SJSA1 (cell line): ENCODE results near the gene LGALS3BP. TPM values are rescaled to one million over a fixed set of nuclear protein-coding genes. Genes with fewer than 3 reads are reported as not detected.
"Not testable (repeated sequence)": the region's sequence is repeated elsewhere in the genome, so short reads cannot be mapped to it uniquely, and the experiment has no call there.

ENCODE experiments used
- DNase-seq, 2 experiments: peaks; one replicate each; pipeline ENCODE4 v3.0.0-alpha.2; 2015 to 2020; ENCODE audit warnings: low spot score in 2 of 2, low read depth in 1 of 2
- H3K27ac ChIP-seq: fragments of 250-450 bp; sonication (Bioruptor Pico); 2 replicates; pipeline ENCODE4 v1.5.1; 2020; ENCODE audit warnings: mild to moderate bottlenecking, moderate library complexity
- H3K27me3 ChIP-seq: fragments of 250-450 bp; sonication (Bioruptor Pico); replicated peaks from 2 replicates; pipeline ENCODE4 v1.5.1; 2020; ENCODE audit warnings: mild to moderate bottlenecking, moderate library complexity
- H3K36me3 ChIP-seq: fragments of 250-450 bp; sonication (Bioruptor Pico); 2 replicates; pipeline ENCODE4 v1.5.1; 2020; ENCODE audit warnings: mild to moderate bottlenecking
- H3K4me1 ChIP-seq: fragments of 250-450 bp; sonication (Bioruptor Pico); replicated peaks from 2 replicates; pipeline ENCODE4 v1.6.1; 2021; ENCODE audit warnings: mild to moderate bottlenecking
- H3K4me3 ChIP-seq: fragments of 250-450 bp; sonication (Bioruptor Pico); 2 replicates; pipeline ENCODE4 v1.5.1; 2020; ENCODE audit warnings: mild to moderate bottlenecking
- H3K9me3 ChIP-seq: fragments of 250-450 bp; sonication (Bioruptor Pico); replicated peaks from 2 replicates; pipeline ENCODE4 v1.5.1; 2020; ENCODE audit warnings: mild to moderate bottlenecking
- total RNA-seq: library from RNA; depleted of rRNA; stranded (reverse); fragments of >200 nt; shearing (Covaris generic); gene quantifications from 2 replicates; pipeline ENCODE4 v1.2.3, GENCODE V29; 2014; rRNA removed

LGALS3BP gene
- 485 TPM in 2 replicates for total RNA-seq

GRCh38 chr17:78979780-78980623 is at the start of gene LGALS3BP:
Gene LGALS3BP, minus strand, starts transcription at chr17:78979923. Its CDS starts 2,732 bp downstream, at chr17:78977191.
- Histone ChIP-seq H3K27ac (peak within 1 kb of the TSS; percentile 26), H3K4me1 (peaks cover 33% of the 10 kb centered on the region), H3K27me3 (no peaks in the 10 kb centered on the region), H3K9me3 (no peaks in the 10 kb centered on the region), H3K36me3 (peaks cover 35% of the 10 kb centered on the region), H3K4me3 (peak within 1 kb of the TSS; percentile 40)
- DNase-seq = peak; percentile 91 to 96

- Histone ChIP-seq H3K9me3 (no peaks in the 10 kb centered on the region), H3K4me3 (no peak overlapping the region), H3K27ac (no peak overlapping the region), H3K36me3 (no peaks in the 10 kb centered on the region), H3K4me1 (peaks cover 66% of the 10 kb centered on the region), H3K27me3 (peaks cover 12% of the 10 kb centered on the region)
- peak in 1 of 2 experiments; percentile 47 for DNase-seq
Observed at GRCh38 chr17:79028496-79029326, 49.0 kb upstream of the LGALS3BP start.

GRCh38 chr17:79027925-79028491 is 48.3 kb upstream of the LGALS3BP start:
- peak; percentile 59 to 82 for DNase-seq
- H3K9me3 ChIP-seq = no peaks in the 10 kb centered on the region
- no peak overlapping the region for H3K4me3 ChIP-seq
- H3K27ac ChIP-seq = no peak overlapping the region
- H3K4me1 ChIP-seq = peaks cover 68% of the 10 kb centered on the region
- H3K36me3 ChIP-seq = no peaks in the 10 kb centered on the region
- H3K27me3 ChIP-seq = peaks cover 16% of the 10 kb centered on the region

DNA sequence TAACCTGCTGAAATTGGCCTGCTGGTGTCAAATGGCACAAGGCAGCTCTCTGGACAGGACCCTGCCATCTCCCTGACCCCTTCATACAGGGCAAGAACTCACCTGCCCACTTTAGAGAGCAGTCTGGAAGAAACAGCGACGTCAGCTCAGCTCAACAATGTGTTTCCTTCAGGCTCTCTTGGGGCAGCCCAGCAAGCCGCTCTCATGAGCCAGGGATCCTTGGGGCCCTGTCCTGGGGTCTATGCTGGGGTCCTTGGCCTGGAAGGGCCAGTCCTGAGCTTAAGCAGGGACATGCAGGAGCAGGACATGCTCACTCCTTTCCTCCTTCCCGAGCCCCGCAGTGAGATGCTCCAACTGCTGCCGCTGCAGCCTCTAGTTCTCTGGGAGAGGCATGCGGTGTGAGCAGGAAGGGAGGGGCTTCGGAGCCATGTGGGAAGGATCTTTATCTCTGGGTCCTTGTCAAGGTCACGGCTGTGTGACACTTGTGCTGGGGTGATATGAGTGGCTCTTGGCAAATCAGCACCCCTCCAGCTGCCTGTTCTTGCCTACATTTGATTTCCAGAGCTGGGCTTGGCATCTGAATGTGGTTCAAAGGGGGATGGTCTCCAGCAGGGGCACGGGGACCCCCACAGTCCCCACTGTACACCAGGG is 47.7 kb upstream of the LGALS3BP start:
- Histone ChIP-seq H3K4me3 (no peak overlapping the region), H3K27me3 (peaks cover 16% of the 10 kb centered on the region), H3K9me3 (no peaks in the 10 kb centered on the region), H3K36me3 (no peaks in the 10 kb centered on the region), H3K27ac (peak overlapping the region; percentile 22), H3K4me1 (peaks cover 68% of the 10 kb centered on the region)
- DNase-seq = peak in 1 of 2 experiments; percentile 62

DNA sequence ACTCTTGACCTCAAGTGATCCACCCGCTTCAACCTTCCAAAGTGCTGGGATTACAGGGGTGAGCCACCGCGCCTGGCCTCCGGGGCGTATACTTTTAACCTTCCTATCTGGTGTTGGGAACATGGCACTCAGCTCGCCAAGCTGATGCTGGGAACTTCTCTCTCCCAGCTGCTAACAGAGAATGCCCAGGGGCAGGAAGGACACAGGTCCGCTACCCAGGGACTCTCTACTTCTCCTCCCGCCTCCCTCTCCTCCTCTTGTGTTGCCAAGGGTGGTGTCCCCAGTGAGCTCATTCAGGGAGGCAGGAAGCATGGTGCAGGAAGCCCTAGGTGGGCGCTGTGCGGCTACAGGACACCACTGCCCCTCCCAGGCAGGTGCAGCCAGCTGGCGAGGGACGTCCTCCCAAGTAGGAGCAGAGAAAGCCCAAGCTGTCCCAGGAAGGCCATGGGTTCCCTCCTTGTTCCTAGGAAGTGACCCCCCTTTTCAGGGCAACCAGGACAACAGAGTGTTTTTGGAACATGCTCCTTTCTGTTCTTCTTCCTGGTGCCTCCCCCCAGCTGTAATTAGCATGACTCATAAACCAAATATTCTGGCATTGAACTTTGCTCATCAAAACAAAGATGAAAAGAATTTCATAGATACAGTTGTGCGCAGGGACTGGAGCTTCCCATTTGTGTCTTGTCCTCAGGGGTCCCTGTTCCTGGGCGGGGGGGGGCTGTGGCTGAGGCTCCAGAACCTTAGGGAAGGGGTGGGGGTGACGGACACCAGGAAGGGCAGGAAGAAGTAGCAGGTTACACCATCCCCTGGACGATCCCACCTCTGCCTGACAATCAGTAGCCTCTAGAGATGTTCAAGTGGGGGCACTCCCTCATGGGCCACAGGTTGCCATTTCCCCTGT is 46.9 kb upstream of the LGALS3BP start:
- H3K4me1 ChIP-seq = peaks cover 68% of the 10 kb centered on the region
- no peaks in the 10 kb centered on the region for H3K36me3 ChIP-seq
- H3K27me3 ChIP-seq = peaks cover 16% of the 10 kb centered on the region
- peak; percentile 79 to 93 for DNase-seq
- H3K4me3 ChIP-seq = no peak overlapping the region
- H3K27ac ChIP-seq = peak overlapping the region; percentile 51
- no peaks in the 10 kb centered on the region for H3K9me3 ChIP-seq

GRCh38 chr17:79024901-79025737 is 45.4 kb upstream of the LGALS3BP start:
- DNase-seq = no peak
- H3K9me3 ChIP-seq = no peaks in the 10 kb centered on the region
- peaks cover 16% of the 10 kb centered on the region for H3K27me3 ChIP-seq
- H3K4me3 ChIP-seq = no peak overlapping the region; the same call in 1 of the 2 replicates
- no peak overlapping the region for H3K27ac ChIP-seq
- H3K36me3 ChIP-seq = no peaks in the 10 kb centered on the region
- H3K4me1 ChIP-seq = peaks cover 61% of the 10 kb centered on the region

- no peak within 1 kb of the TSS for H3K27ac ChIP-seq
Observed at GRCh38 chr17:79023886-79024771, 44.4 kb upstream of the LGALS3BP start, which contains the start of gene C1QTNF1. Gene C1QTNF1, plus strand, starts transcription at chr17:79024169. Its CDS starts 19,800 bp downstream, at chr17:79043969.

DNA sequence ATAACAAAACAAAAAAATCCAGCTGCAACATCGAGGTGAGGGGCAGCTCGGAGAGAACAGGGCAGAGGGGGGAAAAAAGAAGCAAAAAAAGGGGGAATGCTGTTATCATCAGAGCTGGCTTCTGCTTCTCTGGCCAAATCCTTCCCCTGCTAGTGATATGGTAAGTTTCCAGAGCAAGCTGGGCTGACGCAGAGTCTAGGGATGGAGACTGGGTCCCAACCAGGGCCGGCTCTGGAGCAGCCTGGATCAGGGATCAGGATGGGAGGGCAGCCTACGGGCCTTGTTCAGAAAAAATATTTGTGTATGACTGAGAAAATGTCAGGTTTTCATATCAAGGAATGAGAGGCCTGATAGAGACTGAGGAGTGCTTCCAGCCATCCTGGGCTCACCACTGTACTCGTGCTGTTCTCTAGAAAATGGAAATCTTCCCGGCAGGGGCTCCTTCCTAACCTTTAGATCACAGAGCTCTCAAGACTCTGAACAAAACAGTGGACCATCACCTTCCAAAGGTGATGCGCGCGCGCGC is 43.5 kb upstream of the LGALS3BP start:
- Histone ChIP-seq H3K4me3 (no peak overlapping the region), H3K4me1 (peaks cover 43% of the 10 kb centered on the region), H3K27me3 (peaks cover 20% of the 10 kb centered on the region), H3K9me3 (no peaks in the 10 kb centered on the region), H3K36me3 (no peaks in the 10 kb centered on the region), H3K27ac (no peak overlapping the region)
- no peak for DNase-seq

More at GRCh38 chr17:79023886-79024771, 44.4 kb upstream of the LGALS3BP start, which contains the start of gene C1QTNF1:
- no peaks in the 10 kb centered on the region for H3K9me3 ChIP-seq
- peak within 1 kb of the TSS; percentile 39 for H3K4me3 ChIP-seq
- peaks cover 51% of the 10 kb centered on the region for H3K4me1 ChIP-seq
- no peaks in the 10 kb centered on the region for H3K36me3 ChIP-seq
- peak; percentile 39 to 54 for DNase-seq
- H3K27me3 ChIP-seq = peaks cover 16% of the 10 kb centered on the region

- H3K36me3 ChIP-seq = no peaks in the 10 kb centered on the region
- peaks cover 20% of the 10 kb centered on the region for H3K27me3 ChIP-seq
- no peak overlapping the region for H3K27ac ChIP-seq
- DNase-seq = no peak
- no peak overlapping the region for H3K4me3 ChIP-seq
- H3K9me3 ChIP-seq = no peaks in the 10 kb centered on the region
- H3K4me1 ChIP-seq = peaks cover 36% of the 10 kb centered on the region
Observed at GRCh38 chr17:79022507-79022991, 42.8 kb upstream of the LGALS3BP start.

- Histone ChIP-seq H3K4me1 (peaks cover 29% of the 10 kb centered on the region), H3K27me3 (peaks cover 20% of the 10 kb centered on the region)
- H3K4me3 ChIP-seq, DNase-seq, H3K36me3 ChIP-seq, H3K9me3 ChIP-seq, H3K27ac ChIP-seq: not testable (repeated sequence)
Observed at GRCh38 chr17:79021929-79022328, 42.2 kb upstream of the LGALS3BP start.
